ENCODE results near the gene ZNF223.

The ZNF223 gene

GRCh38 chr19:44071824-44072542 lies 20.1 kb downstream of the ZNF223 start, which contains the start of gene ZNF284:
TSS of gene ZNF284 (plus strand) at chr19:44072159. CDS start at chr19:44076390, 4,231 bp downstream.
- DNase-seq (ENCODE audit: low read depth in 2 of 2), result peak; percentile 52 to 69

GRCh38 chr19:44072543-44073401 lies 20.9 kb downstream of the ZNF223 start:
- no peak for DNase-seq (ENCODE audit: low read depth in 2 of 2)

- DNase-seq (ENCODE audit: low read depth in 2 of 2), result no peak
Measured at GRCh38 chr19:44076325-44076724, 24.5 kb downstream of the ZNF223 start.

DNA sequence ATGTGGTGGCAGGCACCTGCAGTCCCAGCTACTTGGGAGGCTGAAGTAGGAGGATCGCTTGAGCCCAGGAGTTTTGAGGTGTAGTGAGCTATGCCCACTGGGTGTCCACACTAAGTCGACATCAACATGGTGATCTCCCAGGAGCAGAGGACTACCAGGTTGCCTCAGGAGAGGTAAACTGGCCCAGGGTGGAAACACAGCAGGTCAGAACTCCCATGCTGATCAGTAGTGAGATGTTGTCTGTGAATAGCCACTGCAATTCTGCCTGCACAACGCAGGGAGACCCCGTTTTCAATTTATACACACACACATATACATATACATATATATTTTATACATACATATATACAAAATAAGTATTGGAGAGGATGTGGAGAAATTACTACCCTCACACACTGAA lies 40.3 kb downstream of the ZNF223 start:
- DNase-seq (ENCODE audit: low read depth in 2 of 2), result no peak

DNA sequence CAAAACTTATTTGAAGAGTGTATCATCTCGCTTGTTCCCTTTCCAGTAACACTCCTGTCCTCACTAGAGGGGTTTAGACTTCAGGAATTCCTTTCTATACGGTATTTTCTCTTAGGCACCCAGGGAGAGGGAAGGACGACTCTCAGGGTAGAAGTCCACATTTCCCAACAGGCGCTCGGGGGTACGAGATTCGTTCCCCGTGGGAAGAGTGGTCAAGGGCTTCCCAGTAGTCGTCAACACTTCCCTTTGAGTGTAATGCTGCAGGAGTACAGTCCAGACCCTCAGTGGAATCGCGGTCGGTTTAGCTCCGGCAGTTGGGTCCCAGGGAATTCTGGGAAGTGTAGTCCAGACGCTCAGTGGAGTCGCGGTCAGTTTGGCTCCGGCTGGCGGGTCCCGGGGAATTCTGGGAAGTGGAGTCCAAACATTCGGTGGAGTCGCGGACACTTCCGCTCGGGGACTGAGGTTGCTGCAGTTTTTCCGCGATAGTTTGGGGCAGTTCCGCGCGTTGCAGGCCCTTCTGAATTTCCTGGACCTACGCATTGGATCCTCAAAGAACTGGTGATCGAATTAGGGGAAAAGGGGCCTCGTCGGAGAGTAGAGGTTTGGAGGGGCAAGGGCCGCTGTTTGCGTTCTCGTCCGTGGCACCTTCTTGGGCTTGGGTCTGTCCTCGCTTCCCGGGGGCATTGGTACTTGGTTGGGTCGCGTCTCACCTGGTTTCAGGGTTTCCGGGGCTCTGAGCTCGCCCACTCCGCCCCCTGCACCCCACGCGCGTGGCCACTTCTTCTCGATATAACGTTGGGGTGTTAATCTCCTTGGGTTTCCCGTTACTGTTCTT lies 42.3 kb downstream of the ZNF223 start, which contains the start of gene ZNF224:
Gene ZNF224 (plus strand): TSS at position 431 of the 835 bp plus-strand sequence. CDS start 3,513 bp downstream, outside the sequence.
- DNase-seq (ENCODE audit: low read depth in 2 of 2), result peak; percentile 75 to 77

- no peak for DNase-seq (ENCODE audit: low read depth in 2 of 2)
Measured at GRCh38 chr19:44107751-44108150, 55.9 kb downstream of the ZNF223 start.

DNA sequence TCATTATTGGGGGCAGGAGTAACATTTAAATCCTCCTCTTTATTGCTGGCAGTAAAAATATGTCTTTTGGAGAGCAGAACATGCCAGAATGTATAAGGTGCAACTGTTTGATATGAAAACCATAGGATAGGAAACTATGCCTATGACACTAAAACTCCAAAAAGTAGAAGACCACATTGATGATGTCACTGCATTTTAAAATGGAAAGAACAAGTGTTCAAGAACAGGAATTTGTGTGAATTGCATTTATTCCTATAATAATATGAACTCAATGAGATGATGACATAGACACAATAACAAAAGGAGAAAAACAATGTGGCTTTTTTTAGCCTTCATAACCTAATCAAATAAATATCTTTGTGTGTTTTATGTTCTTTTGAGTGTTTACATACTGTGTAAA lies 57.6 kb downstream of the ZNF223 start:
- DNase-seq (ENCODE audit: low read depth in 2 of 2), result no peak

GRCh38 chr19:44111910-44112463 lies 60.2 kb downstream of the ZNF223 start:
- DNase-seq (ENCODE audit: low read depth in 2 of 2), result no peak

- no peak for DNase-seq (ENCODE audit: low read depth in 2 of 2)
Measured at GRCh38 chr19:44112802-44113137, 60.9 kb downstream of the ZNF223 start.

DNA sequence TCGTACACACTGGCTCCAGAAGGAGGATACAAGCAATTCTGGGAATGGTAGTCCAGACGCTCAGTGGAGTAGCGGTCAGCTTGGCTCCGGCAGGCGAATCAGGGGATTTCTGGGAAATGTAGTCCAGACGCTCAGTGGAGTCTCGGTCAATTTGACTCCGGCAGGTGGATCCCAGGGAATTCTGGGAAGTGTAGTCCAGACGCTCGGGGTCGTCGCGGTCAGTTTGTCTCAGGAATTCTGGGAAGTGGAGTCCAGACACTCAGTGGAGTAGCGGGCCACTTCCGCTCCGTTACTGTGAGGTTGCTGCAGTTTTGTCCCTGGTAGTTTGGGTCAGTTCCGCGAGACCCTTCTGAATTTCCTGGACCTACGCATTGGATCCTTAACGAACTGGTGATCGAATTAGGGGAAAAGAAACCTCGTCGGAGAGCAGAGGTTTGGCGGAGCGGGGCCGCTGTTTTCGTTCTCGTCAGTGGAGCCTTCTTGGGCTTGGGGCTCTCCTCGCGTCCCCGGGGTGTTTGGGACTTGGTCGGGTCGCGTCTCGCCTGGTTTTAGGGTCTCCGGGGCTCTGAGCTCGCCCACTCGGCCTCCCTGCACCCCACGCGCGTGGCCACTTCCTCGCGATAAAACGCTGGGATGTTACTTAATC lies 61.4 kb downstream of the ZNF223 start, which contains the start of gene ZNF225:
Gene ZNF225 (plus strand): TSS at position 262 of the 646 bp plus-strand sequence. CDS start 2,429 bp downstream, outside the sequence.
- DNase-seq (ENCODE audit: low read depth in 2 of 2), result peak; percentile 67 to 77

- no peak for DNase-seq (ENCODE audit: low read depth in 2 of 2)
Measured at GRCh38 chr19:44113784-44114390, 62.1 kb downstream of the ZNF223 start.

Data from stimulated activated CD8-positive, alpha-beta memory T cell treated with anti-CD3 and anti-CD28 coated beads, Interleukin-2, amount 100 ng/mL, for 48 hours (primary cell).